SK-MEL-5 (cell line): ENCODE data around the gene CYB561. TPM values are rescaled to one million over a fixed set of nuclear protein-coding genes. Genes with fewer than 3 reads are reported as not detected.
A peak's percentile ranks its signal among the peaks of the same experiment; 100 is the strongest.
"Not testable (repeated sequence)": the region's sequence is repeated elsewhere in the genome, so short reads cannot be mapped to it uniquely, and the experiment has no call there.

Source experiments
- DNase-seq: peaks from one replicate; pipeline ENCODE4 v3.0.0-alpha.2; 2016; ENCODE audit warnings: low read depth, low spot score
- in situ Hi-C: cut with HindIII; loops from 2 replicates; pipeline ENCODE4 v1.10.0; 2016; ENCODE audit warnings: low sequenced_read_pairs, high pct_unique_total_duplicates, low pct_unique_long_range_greater_than_20kb
- total RNA-seq: library from RNA; depleted of rRNA; stranded (reverse); fragments of >200 nt; shearing (Covaris generic); gene quantifications from 2 replicates; pipeline ENCODE4 v1.2.3, GENCODE V29; 2014

Gene CYB561
- total RNA-seq, 1 experiment from 2014 or later = 0.61 TPM

GRCh38 chr17:63455417-63455816 is 9.3 kb upstream of the CYB561 start:
- in situ Hi-C loops = no loop called here
- DNase-seq = no peak

- in situ Hi-C loops = no loop called here
- peak; percentile 52 for DNase-seq
These were observed 8.8 kb upstream of the CYB561 start for GRCh38 chr17:63454915-63455314.

GRCh38 chr17:63454357-63454756 is 8.3 kb upstream of the CYB561 start:
- DNase-seq, in situ Hi-C loops: not testable (repeated sequence)

- in situ Hi-C loops = no loop called here
- DNase-seq = no peak
These were observed 7.0 kb upstream of the CYB561 start for GRCh38 chr17:63452962-63453551.

- in situ Hi-C loops = no loop called here
These were observed 6.2 kb upstream of the CYB561 start for GRCh38 chr17:63452046-63452961.

GRCh38 chr17:63451150-63451549 is 5.0 kb upstream of the CYB561 start:
- DNase-seq = no peak
- in situ Hi-C loops = no loop called here

More at GRCh38 chr17:63452046-63452961, 6.2 kb upstream of the CYB561 start:
- DNase-seq = no peak

GRCh38 chr17:63450551-63450950 is 4.4 kb upstream of the CYB561 start:
- in situ Hi-C loops = no loop called here
- no peak for DNase-seq

- DNase-seq = no peak
- in situ Hi-C loops = no loop called here
These were observed 2.5 kb upstream of the CYB561 start for GRCh38 chr17:63448655-63449054.

GRCh38 chr17:63447471-63448009 is 1.4 kb upstream of the CYB561 start:
- DNase-seq = no peak
- in situ Hi-C loops = no loop called here

- in situ Hi-C loops = no loop called here
- no peak for DNase-seq
These were observed 806 bp upstream of the CYB561 start for GRCh38 chr17:63446753-63447470.

GRCh38 chr17:63445571-63445953 is 544 bp downstream of the CYB561 start:
- in situ Hi-C loops = no loop called here
- DNase-seq = no peak

- in situ Hi-C loops = no loop called here
- DNase-seq = no peak
These were observed 1.0 kb downstream of the CYB561 start for GRCh38 chr17:63445065-63445464.

GRCh38 chr17:63444457-63444856 is 1.6 kb downstream of the CYB561 start:
- in situ Hi-C loops = no loop called here
- DNase-seq = no peak

GRCh38 chr17:63443053-63443452 is 3.1 kb downstream of the CYB561 start:
- in situ Hi-C loops = no loop called here
- no peak for DNase-seq

- no peak for DNase-seq
- in situ Hi-C loops = no loop called here
These were observed 3.5 kb downstream of the CYB561 start for GRCh38 chr17:63442549-63443035.

GRCh38 chr17:63442074-63442473 is 4.0 kb downstream of the CYB561 start:
- in situ Hi-C loops = no loop called here
- no peak for DNase-seq

GRCh38 chr17:63441654-63442053 is 4.5 kb downstream of the CYB561 start:
- in situ Hi-C loops = no loop called here
- DNase-seq = no peak

- DNase-seq = no peak
- in situ Hi-C loops = no loop called here
These were observed 5.3 kb downstream of the CYB561 start for GRCh38 chr17:63440770-63441335.
